Peyer's patch (tissue), 4 donors: ENCODE measurements around the gene NFIX. TPM values are rescaled to one million over a fixed set of nuclear protein-coding genes. Genes with fewer than 3 reads are reported as not detected.

Source experiments
- DNase-seq, 3 donors: peaks; one replicate each; pipeline ENCODE4 v3.0.0-alpha.2; 2017 to 2019
- H3K27ac ChIP-seq, 4 donors: fragments of 200-600 bp; sonication (generic); one replicate each; pipeline ENCODE4 v1.5.1; 2016 to 2019
- H3K27me3 ChIP-seq, 2 donors: fragments of 200-600 bp; sonication (generic); one replicate each; pipeline ENCODE4 v1.5.1; 2019
- H3K36me3 ChIP-seq, 3 donors: fragments of 200-600 bp; sonication (generic); one replicate each; pipeline ENCODE4 v1.5.1; 2016 to 2019
- H3K4me1 ChIP-seq, 4 donors: fragments of 200-600 bp; sonication (generic); one replicate each; pipeline ENCODE4 v1.5.1; 2016 to 2019
- H3K4me3 ChIP-seq, 4 donors: fragments of 200-600 bp; sonication (generic); 1 replicate in 3 of 4; 2 replicates in 1 of 4; pipeline ENCODE4 v1.5.1; 2016 to 2019; ENCODE audit warnings: mild to moderate bottlenecking in 1 of 4
- H3K9me3 ChIP-seq, 4 donors: fragments of 200-600 bp; sonication (generic); one replicate each; pipeline ENCODE4 v1.5.1; 2016 to 2019; ENCODE audit warnings: mild to moderate bottlenecking in 1 of 4
- CTCF ChIP-seq, 6 experiments: fragments of 450-650 bp in 4 of 6; fragments of 200-600 bp in 2 of 6; sonication (generic) in 1 of 6; IDR thresholded peaks; one replicate each; pipeline ENCODE4 v1.5.1; 2017 to 2019; ENCODE audit warnings: antibody characterized with exemption in 6 of 6, mild to moderate bottlenecking in 3 of 6, moderate library complexity in 1 of 6
- POLR2A ChIP-seq, 2 donors: fragments of 450-650 bp; IDR thresholded peaks; one replicate each; pipeline ENCODE4 v1.5.1; 2017; ENCODE audit warnings: antibody characterized with exemption in 2 of 2, mild to moderate bottlenecking in 2 of 2, moderate library complexity in 2 of 2
- total RNA-seq, 4 donors: library from RNA; depleted of rRNA; stranded (reverse); fragments of >200 nt; gene quantifications; one replicate each; pipeline ENCODE4 v1.1.0, GENCODE V29; 2016

Gene NFIX
- total RNA-seq, 4 donors from 2014 or later: 13.5 to 56.9 (median 40.0) TPM

DNA sequence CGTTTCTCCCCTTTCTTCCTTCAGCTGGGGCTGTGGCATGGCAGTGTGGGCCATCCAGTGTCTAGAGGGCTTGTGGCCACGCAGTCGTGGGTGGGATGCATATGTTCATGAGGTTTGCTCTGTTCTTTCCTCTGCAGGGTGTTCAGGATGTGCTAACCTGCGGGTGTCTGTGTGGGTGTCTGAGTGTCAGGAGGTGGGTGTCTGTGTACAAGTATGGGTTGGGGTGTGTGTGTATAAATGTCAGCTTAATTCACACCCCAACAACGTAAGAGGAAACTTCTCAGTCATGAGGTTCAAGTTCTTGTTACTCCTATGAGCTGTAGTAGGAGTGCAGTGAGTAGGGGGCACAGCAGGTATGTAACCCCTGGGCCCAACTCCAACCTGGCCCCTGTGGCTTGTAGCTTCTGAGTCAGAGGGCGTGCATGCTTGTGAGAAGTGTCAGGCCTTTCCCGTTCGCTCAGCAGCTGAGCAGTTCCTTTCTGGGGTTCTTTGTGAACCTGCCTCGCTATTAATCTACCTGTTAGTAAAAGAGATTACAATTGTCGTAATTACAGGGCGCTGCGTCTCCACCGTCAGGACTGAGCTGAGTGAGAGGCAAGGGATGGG, 49.1 kb downstream of the NFIX start:
- Histone ChIP-seq H3K4me1 (peaks cover 0 to 22% (median 0%) of the 10 kb centered on the region in 4 donors), H3K27ac (no peak overlapping the region), H3K9me3 (no peaks in the 10 kb centered on the region), H3K36me3 (no peaks in the 10 kb centered on the region), H3K27me3 (no peaks in the 10 kb centered on the region), H3K4me3 (no peak overlapping the region)
- no peak for DNase-seq
- TF ChIP-seq POLR2A (IDR thresholded peaks at IDR 0.05): no peak
- TF ChIP-seq CTCF (IDR thresholded peaks at IDR 0.05): no peak

DNA sequence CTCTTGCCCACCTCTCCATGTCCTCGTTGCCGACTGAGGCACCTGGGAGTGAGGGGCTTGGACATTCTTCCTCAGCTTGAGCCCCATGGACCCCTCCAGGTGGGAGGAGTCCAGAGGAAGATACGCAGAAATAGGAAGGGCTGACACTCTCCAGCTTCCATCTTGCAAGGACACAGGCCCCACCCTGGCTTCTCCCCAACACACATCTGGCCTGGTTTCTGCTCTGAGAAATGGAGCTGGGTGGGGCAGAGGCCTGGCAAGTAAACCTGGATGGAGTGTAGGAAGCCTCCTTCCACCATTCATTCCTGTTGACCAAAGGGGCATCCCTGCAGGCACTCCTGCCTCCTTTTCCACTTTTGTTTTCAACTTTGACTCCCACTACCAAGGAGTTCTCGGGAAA, 50.5 kb downstream of the NFIX start:
- Histone ChIP-seq H3K36me3 (no peaks in the 10 kb centered on the region), H3K9me3 (no peaks in the 10 kb centered on the region), H3K4me3 (no peak overlapping the region), H3K27ac (no peak overlapping the region), H3K27me3 (no peaks in the 10 kb centered on the region), H3K4me1 (peaks cover 0 to 15% (median 0%) of the 10 kb centered on the region in 4 donors)
- DNase-seq: no peak
- TF ChIP-seq POLR2A (IDR thresholded peaks at IDR 0.05): no peak
- no peak for TF ChIP-seq CTCF (IDR thresholded peaks at IDR 0.05)

GRCh38 chr19:13047374-13047773, 52.1 kb downstream of the NFIX start:
- Histone ChIP-seq H3K4me1 (peaks cover 0 to 31% (median 3%) of the 10 kb centered on the region in 4 donors), H3K9me3 (no peaks in the 10 kb centered on the region), H3K4me3 (no peak overlapping the region), H3K36me3 (no peaks in the 10 kb centered on the region), H3K27me3 (no peaks in the 10 kb centered on the region), H3K27ac (no peak overlapping the region)
- DNase-seq: no peak
- TF ChIP-seq CTCF (IDR thresholded peaks at IDR 0.05): no peak
- TF ChIP-seq POLR2A (IDR thresholded peaks at IDR 0.05): no peak

- no peak for DNase-seq
- Histone ChIP-seq H3K27me3 (no peaks in the 10 kb centered on the region), H3K4me3 (no peak overlapping the region), H3K9me3 (no peaks in the 10 kb centered on the region), H3K27ac (no peak overlapping the region), H3K4me1 (peaks cover 2 to 56% (median 5%) of the 10 kb centered on the region in 4 donors), H3K36me3 (no peaks in the 10 kb centered on the region)
- TF ChIP-seq POLR2A (IDR thresholded peaks at IDR 0.05): no peak
- TF ChIP-seq CTCF (IDR thresholded peaks at IDR 0.05): no peak
Observed at GRCh38 chr19:13050274-13050673, 55.0 kb downstream of the NFIX start.

GRCh38 chr19:13051557-13052165, 56.4 kb downstream of the NFIX start:
- Histone ChIP-seq H3K4me1 (peaks cover 7 to 62% (median 10%) of the 10 kb centered on the region in 4 donors), H3K36me3 (no peaks in the 10 kb centered on the region)
- TF ChIP-seq POLR2A (IDR thresholded peaks at IDR 0.05) (no peak), CTCF (IDR thresholded peaks at IDR 0.05) (no peak)

More at GRCh38 chr19:13051557-13052165, 56.4 kb downstream of the NFIX start:
- H3K27ac ChIP-seq: peak overlapping the region in 3 of 4 donors; percentile 42 to 65 (median 59)
- H3K9me3 ChIP-seq: no peaks in the 10 kb centered on the region
- DNase-seq: peak; percentile 22 to 86 (median 84)
- no peaks in the 10 kb centered on the region for H3K27me3 ChIP-seq
- H3K4me3 ChIP-seq: peak overlapping the region in 2 of 4 donors; percentile 15 to 25
